Stomach (tissue), 9 donors: Measurements from ENCODE around the gene INPP4B. TPM values are rescaled to one million over a fixed set of nuclear protein-coding genes. Genes with fewer than 3 reads are reported as not detected.

Experiments used
- DNase-seq, 2 donors: peaks; one replicate each; pipeline versions ENCODE4 v3.0.0 to v3.0.0-alpha.2; 2013 to 2019
- H3K27ac ChIP-seq, 5 donors: fragments of 200-600 bp in 4 of 5; sonication (generic) in 4 of 5; one replicate each; pipeline ENCODE4 v1.5.1; 2013 to 2019; ENCODE audit warnings: mild to moderate bottlenecking in 1 of 5, moderate library complexity in 1 of 5
- H3K27me3 ChIP-seq, 3 donors: fragments of 200-600 bp; sonication (generic); one replicate each; pipeline ENCODE4 v1.5.1; 2017 to 2019; ENCODE audit warnings: mixed run types in 1 of 3
- H3K36me3 ChIP-seq, 4 donors: fragments of 200-600 bp; sonication (generic); 1 replicate in 3 of 4; 2 replicates in 1 of 4; pipeline ENCODE4 v1.5.1; 2016 to 2019
- H3K4me1 ChIP-seq, 4 donors: fragments of 200-600 bp; sonication (generic); one replicate each; pipeline ENCODE4 v1.5.1; 2016 to 2019
- H3K4me3 ChIP-seq, 4 donors: fragments of 200-600 bp; sonication (generic) in 3 of 4; one replicate each; pipeline ENCODE4 v1.5.1; 2016 to 2019; ENCODE audit warnings: mild to moderate bottlenecking in 1 of 4
- H3K9me3 ChIP-seq, 4 donors: fragments of 200-600 bp; sonication (generic); one replicate each; pipeline ENCODE4 v1.5.1; 2016 to 2019
- CTCF ChIP-seq, 7 experiments: fragments of 450-650 bp in 4 of 7; fragments of 200-600 bp in 3 of 7; sonication (generic) in 3 of 7; IDR thresholded peaks; one replicate each; pipeline ENCODE4 v1.5.1; 2016 to 2019; ENCODE audit warnings: antibody characterized with exemption in 7 of 7, control low read depth in 2 of 7, mild to moderate bottlenecking in 1 of 7
- EP300 ChIP-seq: sonication (generic); formaldehyde crosslinking; IDR thresholded peaks from one replicate; pipeline ENCODE4 v1.6.1; 2017; ENCODE audit warnings: antibody characterized with exemption
- POLR2A ChIP-seq, 4 donors: fragments of 450-650 bp; IDR thresholded peaks; one replicate each; pipeline ENCODE4 v1.6.1; 2016; ENCODE audit warnings: antibody characterized with exemption in 4 of 4, control low read depth in 2 of 4, mild to moderate bottlenecking in 1 of 4, moderate library complexity in 1 of 4
- POLR2AphosphoS5 ChIP-seq, 3 donors: sonication (generic); formaldehyde crosslinking; IDR thresholded peaks; one replicate each; pipeline ENCODE4 v1.6.1; 2016; ENCODE audit warnings: antibody characterized with exemption in 3 of 3
- WGBS, 5 donors: extraction: QIAGEN DNeasy Blood & Tissue Kit in 3 of 5; methylation state at CpG; one replicate each; pipeline versions ENCODE4 v1.1.5 to v1.1.7; 2013 to 2018; 5-methylcytosine and 5-hydroxymethylcytosine counted together
- intact Hi-C: fragments of 100-400 bp; cut with DNase I; formaldehyde crosslinking; loops from one replicate; pipeline ENCODE4 v1.15.1; 2023; ENCODE audit warnings: low total_unique reads
- polyA plus RNA-seq, 3 donors: library from polyadenylated mRNA; stranded (reverse); fragments of 200-250 nt; gene quantifications; one replicate each; pipeline ENCODE4 v1.2.3, GENCODE V29; 2013
- total RNA-seq, 5 donors: library from RNA; depleted of rRNA; stranded (reverse); fragments of >200 nt; gene quantifications; one replicate each; pipeline versions ENCODE4 v1.1.0 to v1.2.3, GENCODE V29; 2014 to 2016
- donor health status: healthy with polysubstance abuse.
- donor health status: Bipolar disorder and iron deficiency.
- donor health status: healthy.

Gene INPP4B
- total and polyA plus RNA-seq, 8 donors, result 1.4 to 96.9 (median 11.7) TPM

DNA sequence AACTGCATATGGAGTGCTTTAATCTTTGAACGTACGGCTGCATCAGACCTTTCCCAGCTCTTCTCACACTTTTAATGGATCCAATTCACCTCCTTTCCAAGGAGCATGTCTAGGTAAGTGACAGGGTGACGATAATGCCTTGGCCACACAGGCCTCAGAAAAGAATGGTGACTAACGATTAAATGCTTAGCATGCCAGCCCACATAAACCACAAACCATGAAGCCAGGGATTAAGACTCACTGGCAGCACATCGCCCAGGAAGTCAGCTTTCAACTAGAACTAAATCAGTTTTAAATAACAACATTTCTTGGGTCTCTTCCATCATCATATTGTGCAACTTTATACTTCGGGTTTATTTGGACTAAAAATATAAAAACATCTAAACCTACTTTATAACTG, 28.7 kb downstream of the INPP4B start:
- 42 to 63% (median 54%) methylated on average over 6 of the region's 6 CpGs for WGBS, 5 donors
- DNase-seq, result peak in 1 of 2 donors; percentile 25
- Histone ChIP-seq H3K9me3 (no peaks in the 10 kb centered on the region), H3K4me1 (peaks cover 0 to 10% (median 3%) of the 10 kb centered on the region in 4 donors), H3K36me3 (no peaks in the 10 kb centered on the region), H3K27ac (peak overlapping the region in 2 of 5 donors; percentile 60 to 64), H3K4me3 (no peak overlapping the region), H3K27me3 (no peaks in the 10 kb centered on the region)
- intact Hi-C loops, result no loop called here
- TF ChIP-seq POLR2AphosphoS5 (IDR thresholded peaks at IDR 0.05) (peak in 1 of 3 donors; percentile 49), EP300 (no peak)

DNA sequence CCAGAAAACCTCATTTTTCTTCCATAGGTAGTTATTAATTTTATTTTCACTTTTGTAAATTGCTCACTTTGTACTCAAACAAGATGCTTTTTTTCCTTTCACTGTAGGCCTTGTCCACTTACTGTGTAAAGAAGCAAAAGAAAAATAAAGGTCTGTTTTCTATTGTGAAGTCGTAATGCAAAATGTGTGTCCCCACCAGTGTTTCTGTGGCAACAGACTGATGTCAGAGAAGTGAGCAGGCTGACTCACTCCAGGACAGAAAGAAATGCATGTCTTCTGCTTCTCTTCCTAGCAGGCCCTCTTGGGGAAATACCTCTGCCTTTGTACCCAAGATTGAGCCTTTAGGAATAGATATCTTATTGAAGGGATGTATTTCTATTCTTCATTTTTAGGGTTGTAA, 30.3 kb downstream of the INPP4B start:
- peak in 1 of 2 donors; percentile 27 for DNase-seq
- WGBS, 5 donors, result 15 to 30% (median 19%) methylated on average over 1 of the region's 1 CpG
- no peak overlapping the region for H3K27ac ChIP-seq
- intact Hi-C loops, result no loop called here
- no peak overlapping the region for H3K4me3 ChIP-seq
- H3K27me3 ChIP-seq, result no peaks in the 10 kb centered on the region
- TF ChIP-seq POLR2A (IDR thresholded peaks at IDR 0.05), result no peak
- no peak for TF ChIP-seq EP300
- no peak for TF ChIP-seq CTCF (IDR thresholded peaks at IDR 0.05)
- TF ChIP-seq POLR2AphosphoS5 (IDR thresholded peaks at IDR 0.05), result no peak
- no peaks in the 10 kb centered on the region for H3K36me3 ChIP-seq
- no peaks in the 10 kb centered on the region for H3K9me3 ChIP-seq
- peaks cover 0 to 10% (median 3%) of the 10 kb centered on the region in 4 donors for H3K4me1 ChIP-seq

- TF ChIP-seq POLR2A (IDR thresholded peaks at IDR 0.05) (no peak), POLR2AphosphoS5 (IDR thresholded peaks at IDR 0.05) (no peak), CTCF (IDR thresholded peaks at IDR 0.05) (no peak), EP300 (no peak)
- WGBS, 5 donors, result 55 to 81% (median 73%) methylated on average over 2 of the region's 2 CpGs
- DNase-seq, result no peak
- Histone ChIP-seq H3K9me3 (no peaks in the 10 kb centered on the region), H3K27ac (no peak overlapping the region), H3K4me1 (peaks cover 0 to 7% (median 3%) of the 10 kb centered on the region in 4 donors), H3K36me3 (no peaks in the 10 kb centered on the region), H3K27me3 (no peaks in the 10 kb centered on the region), H3K4me3 (no peak overlapping the region)
- intact Hi-C loops, result no loop called here
Measured at GRCh38 chr4:142813388-142813787, 32.7 kb downstream of the INPP4B start.

GRCh38 chr4:142812091-142812490, 34.0 kb downstream of the INPP4B start:
- Histone ChIP-seq H3K36me3 (no peaks in the 10 kb centered on the region), H3K4me3 (no peak overlapping the region), H3K9me3 (no peaks in the 10 kb centered on the region), H3K27ac (no peak overlapping the region), H3K27me3 (no peaks in the 10 kb centered on the region), H3K4me1 (no peaks in the 10 kb centered on the region)
- TF ChIP-seq POLR2AphosphoS5 (IDR thresholded peaks at IDR 0.05), result no peak
- TF ChIP-seq POLR2A (IDR thresholded peaks at IDR 0.05), result no peak
- TF ChIP-seq CTCF (IDR thresholded peaks at IDR 0.05), result no peak
- TF ChIP-seq EP300, result no peak
- DNase-seq, result no peak
- intact Hi-C loops, result no loop called here

GRCh38 chr4:142811034-142811433, 35.1 kb downstream of the INPP4B start:
- no peak for DNase-seq
- Histone ChIP-seq H3K36me3 (no peaks in the 10 kb centered on the region), H3K27me3 (no peaks in the 10 kb centered on the region), H3K4me1 (no peaks in the 10 kb centered on the region), H3K9me3 (no peaks in the 10 kb centered on the region), H3K27ac (no peak overlapping the region), H3K4me3 (no peak overlapping the region)
- TF ChIP-seq CTCF (IDR thresholded peaks at IDR 0.05) (no peak), POLR2AphosphoS5 (IDR thresholded peaks at IDR 0.05) (no peak), POLR2A (IDR thresholded peaks at IDR 0.05) (no peak), EP300 (no peak)
- 70 to 87% (median 81%) methylated on average over 1 of the region's 1 CpG for WGBS, 5 donors
- intact Hi-C loops, result no loop called here
